Aorta (tissue), 5 donors: Measurements from ENCODE around the gene KLK3. TPM values are rescaled to one million over a fixed set of nuclear protein-coding genes. Genes with fewer than 3 reads are reported as not detected.

ENCODE experiments used
- ATAC-seq: fragments of 200-7000 bp; cut with Tn5 transposase; one replicate; pipeline ENCODE4 v1.9.1; 2022; ENCODE audit warnings: moderate library complexity; ENCODE audit not compliant: low FRiP score
- DNase-seq, 2 donors: peaks; one replicate each; pipeline ENCODE4 v3.0.0-alpha.2; 2020
- H3K27ac ChIP-seq, 2 donors: one replicate each; pipeline ENCODE4 v1.5.1; 2013; ENCODE audit warnings: low read length in 2 of 2, mild to moderate bottlenecking in 2 of 2, moderate library complexity in 2 of 2, control low read depth in 1 of 2, inconsistent platforms in 1 of 2, low read depth in 1 of 2
- H3K27me3 ChIP-seq, 2 donors: one replicate each; pipeline ENCODE4 v1.6.1; 2013; ENCODE audit warnings: control low read depth in 1 of 2, low read length in 1 of 2, mild to moderate bottlenecking in 1 of 2, moderate library complexity in 1 of 2; ENCODE audit not compliant: insufficient read depth in 2 of 2, control insufficient read depth in 1 of 2
- H3K36me3 ChIP-seq, 2 donors: one replicate each; pipeline ENCODE4 v1.6.1; 2013; ENCODE audit warnings: control low read depth in 1 of 2, low read length in 1 of 2, mild to moderate bottlenecking in 1 of 2; ENCODE audit not compliant: insufficient read depth in 2 of 2, control insufficient read depth in 1 of 2
- H3K4me1 ChIP-seq, 2 donors: one replicate each; pipeline ENCODE4 v1.6.1; 2013; ENCODE audit warnings: low read length in 2 of 2, control low read depth in 1 of 2, mild to moderate bottlenecking in 1 of 2, moderate library complexity in 1 of 2; ENCODE audit not compliant: insufficient read depth in 2 of 2, control insufficient read depth in 1 of 2
- H3K4me3 ChIP-seq, 2 donors: one replicate each; pipeline ENCODE4 v1.5.1; 2013; ENCODE audit warnings: low read length in 2 of 2, control low read depth in 1 of 2, mild to moderate bottlenecking in 1 of 2
- H3K9me3 ChIP-seq: one replicate; pipeline ENCODE4 v1.6.1; 2013; ENCODE audit warnings: mild to moderate bottlenecking, low read length; ENCODE audit not compliant: control insufficient read depth
- WGBS, 2 donors: extraction: QIAGEN DNeasy Blood & Tissue Kit; methylation state at CpG; one replicate each; pipeline ENCODE4 v1.1.7; 2013; 5-methylcytosine and 5-hydroxymethylcytosine counted together
- intact Hi-C, 2 donors: fragments of 100-400 bp; cut with DNase I; formaldehyde crosslinking; loops; one replicate each; pipeline versions ENCODE4 v1.14.2 to v1.15.0; 2022
- polyA plus RNA-seq, 2 donors: library from polyadenylated mRNA; stranded (reverse); fragments of 200-250 nt; gene quantifications; one replicate each; pipeline ENCODE4 v1.2.3, GENCODE V29; 2013
- total RNA-seq, 2 donors: library from RNA; stranded (reverse); fragmentation: NEBNext Ultra II Directional; extraction: Animal tissue kit (Norgen Biotek cat#: 25700); gene quantifications; one replicate each; pipeline ENCODE4 v1.2.1, GENCODE V29; 2021
- donor health status: healthy with polysubstance abuse.
- donor health status: Bipolar disorder and iron deficiency.
- donor health status: DM: no; HTN: no; CAD: no.
- donor health status: DM: no; HTN: no; CAD: no.
- donor health status: DM: yes; HTN: yes; CAD: no.

KLK3 gene
- total and polyA plus RNA-seq, 4 donors, result 1.4 TPM; not detected in 3

- no peak for DNase-seq
- intact Hi-C loops, result no loop called here
- H3K4me3 ChIP-seq, result no peak overlapping the region
- H3K27me3 ChIP-seq, result peaks cover 0 to 3% of the 10 kb centered on the region in 2 donors
- no peak for ATAC-seq
- no peaks in the 10 kb centered on the region for H3K36me3 ChIP-seq
- no peak overlapping the region for H3K27ac ChIP-seq
- H3K4me1 ChIP-seq, result no peaks in the 10 kb centered on the region
- 66% methylated on average over 26 of the region's 26 CpGs for WGBS, 2 donors
- H3K9me3 ChIP-seq, result no peaks in the 10 kb centered on the region
Measured at GRCh38 chr19:50870417-50871089, 15.8 kb downstream of the KLK3 start.

GRCh38 chr19:50873056-50873455 is 18.3 kb downstream of the KLK3 start, which contains the start of gene KLK2:
TSS of gene KLK2 (plus strand) at chr19:50873439. CDS start at chr19:50873474, 35 bp downstream.
- H3K27me3 ChIP-seq, result peaks cover 0 to 3% of the 10 kb centered on the region in 2 donors
- H3K27ac ChIP-seq, result no peak within 1 kb of the TSS
- H3K4me3 ChIP-seq, result no peak within 1 kb of the TSS
- DNase-seq, result no peak
- H3K4me1 ChIP-seq, result no peaks in the 10 kb centered on the region
- ATAC-seq, result no peak
- no peaks in the 10 kb centered on the region for H3K9me3 ChIP-seq
- no peaks in the 10 kb centered on the region for H3K36me3 ChIP-seq
- WGBS, 2 donors, result 70% methylated on average over 3 of the region's 3 CpGs
- intact Hi-C loops, result no loop called here

- intact Hi-C loops, result no loop called here
- peaks cover 0 to 3% of the 10 kb centered on the region in 2 donors for H3K27me3 ChIP-seq
- WGBS, 2 donors, result 56 to 60% methylated on average over 5 of the region's 5 CpGs
Measured at GRCh38 chr19:50874211-50874610, 19.5 kb downstream of the KLK3 start.

GRCh38 chr19:50875795-50876422 is 21.2 kb downstream of the KLK3 start:
- ATAC-seq (no peak), DNase-seq (no peak)
- H3K9me3 ChIP-seq, result no peaks in the 10 kb centered on the region
- H3K36me3 ChIP-seq, result no peaks in the 10 kb centered on the region
- H3K27me3 ChIP-seq, result no peaks in the 10 kb centered on the region
- no peak overlapping the region for H3K27ac ChIP-seq
- no peak overlapping the region for H3K4me3 ChIP-seq
- 36 to 39% methylated on average over 9 of the region's 9 CpGs for WGBS, 2 donors
- H3K4me1 ChIP-seq, result no peaks in the 10 kb centered on the region
- intact Hi-C loops, result no loop called here

More at GRCh38 chr19:50874211-50874610, 19.5 kb downstream of the KLK3 start:
- no peaks in the 10 kb centered on the region for H3K9me3 ChIP-seq
- no peak for ATAC-seq
- H3K4me1 ChIP-seq, result no peaks in the 10 kb centered on the region
- H3K4me3 ChIP-seq, result no peak overlapping the region
- no peak for DNase-seq
- H3K27ac ChIP-seq, result no peak overlapping the region
- H3K36me3 ChIP-seq, result no peaks in the 10 kb centered on the region

GRCh38 chr19:50876456-50876855 is 21.7 kb downstream of the KLK3 start:
- Histone ChIP-seq H3K4me3 (no peak overlapping the region), H3K27ac (no peak overlapping the region), H3K9me3 (no peaks in the 10 kb centered on the region), H3K36me3 (no peaks in the 10 kb centered on the region), H3K4me1 (no peaks in the 10 kb centered on the region), H3K27me3 (no peaks in the 10 kb centered on the region)
- ATAC-seq (no peak), DNase-seq (no peak)
- intact Hi-C loops, result no loop called here
- WGBS, 2 donors, result 66 to 71% methylated on average over 7 of the region's 7 CpGs

- ATAC-seq, result no peak
- intact Hi-C loops, result no loop called here
- H3K4me1 ChIP-seq, result no peaks in the 10 kb centered on the region
- no peaks in the 10 kb centered on the region for H3K27me3 ChIP-seq
- no peak overlapping the region for H3K27ac ChIP-seq
- no peak overlapping the region for H3K4me3 ChIP-seq
- H3K36me3 ChIP-seq, result no peaks in the 10 kb centered on the region
- no peak for DNase-seq
- WGBS, 2 donors, result 2 to 22% methylated on average over 6 to 8 of the region's 8 CpGs
- H3K9me3 ChIP-seq, result no peaks in the 10 kb centered on the region
Measured at GRCh38 chr19:50877338-50877737, 22.6 kb downstream of the KLK3 start.

GRCh38 chr19:50878851-50879250 is 24.1 kb downstream of the KLK3 start:
- ATAC-seq, result no peak
- Histone ChIP-seq H3K4me1 (no peaks in the 10 kb centered on the region), H3K4me3 (no peak overlapping the region), H3K36me3 (no peaks in the 10 kb centered on the region), H3K27ac (no peak overlapping the region), H3K27me3 (no peaks in the 10 kb centered on the region), H3K9me3 (no peaks in the 10 kb centered on the region)
- intact Hi-C loops, result no loop called here
- 51 to 57% methylated on average over 5 of the region's 5 CpGs for WGBS, 2 donors
- DNase-seq, result no peak

GRCh38 chr19:50880241-50880640 is 25.5 kb downstream of the KLK3 start:
- intact Hi-C loops, result no loop called here
- Histone ChIP-seq H3K36me3 (no peaks in the 10 kb centered on the region), H3K4me3 (no peak overlapping the region), H3K27ac (no peak overlapping the region), H3K9me3 (no peaks in the 10 kb centered on the region), H3K27me3 (no peaks in the 10 kb centered on the region), H3K4me1 (no peaks in the 10 kb centered on the region)
- no peak for ATAC-seq
- WGBS, 2 donors, result 71 to 75% methylated on average over 5 of the region's 5 CpGs
- no peak for DNase-seq

- Histone ChIP-seq H3K36me3 (no peaks in the 10 kb centered on the region), H3K27ac (no peak overlapping the region), H3K27me3 (no peaks in the 10 kb centered on the region), H3K9me3 (no peaks in the 10 kb centered on the region), H3K4me1 (no peaks in the 10 kb centered on the region), H3K4me3 (no peak overlapping the region)
- intact Hi-C loops, result no loop called here
- ATAC-seq (no peak), DNase-seq (no peak)
- WGBS, 2 donors, result 53 to 62% methylated on average over 3 of the region's 3 CpGs
Measured at GRCh38 chr19:50882188-50882587, 27.5 kb downstream of the KLK3 start.
